Spleen (tissue), 7 donors: ENCODE measurements around the gene MMP13.
"Not testable (repeated sequence)": the region's sequence is repeated elsewhere in the genome, so short reads cannot be mapped to it uniquely, and the experiment has no call there.

Experiments used
- POLR2A ChIP-seq, 3 donors: fragments of 450-650 bp; IDR thresholded peaks; one replicate each; pipeline ENCODE4 v1.5.1; 2017; ENCODE audit warnings: antibody characterized with exemption in 3 of 3, mild to moderate bottlenecking in 1 of 3
- POLR2AphosphoS5 ChIP-seq, 3 donors: sonication (generic); formaldehyde crosslinking; IDR thresholded peaks; one replicate each; pipeline ENCODE4 v1.5.1; 2017; ENCODE audit warnings: antibody characterized with exemption in 3 of 3
- TF ChIP-seq, protein P1 (sequence below), 11 experiments: fragments of 200-600 bp in 7 of 11; fragments of 450-650 bp in 4 of 11; sonication (generic) in 4 of 11; IDR thresholded peaks in 8 of 11; conservative IDR thresholded peaks in 3 of 11; 1 replicate in 7 of 11; 2 replicates in 4 of 11; pipeline versions ENCODE4 v1.4.0 to v1.8.0; 2016 to 2021; ENCODE audit warnings: antibody characterized with exemption in 11 of 11, inconsistent platforms in 4 of 11, mild to moderate bottlenecking in 1 of 11
- donor health status: DM: no; HTN: no; CAD: no; lungs with moderate emphysema.
- donor health status: DM: no; HTN: no; CAD: no.
- donor health status: DM: no; HTN: no; CAD: no.

DNA sequence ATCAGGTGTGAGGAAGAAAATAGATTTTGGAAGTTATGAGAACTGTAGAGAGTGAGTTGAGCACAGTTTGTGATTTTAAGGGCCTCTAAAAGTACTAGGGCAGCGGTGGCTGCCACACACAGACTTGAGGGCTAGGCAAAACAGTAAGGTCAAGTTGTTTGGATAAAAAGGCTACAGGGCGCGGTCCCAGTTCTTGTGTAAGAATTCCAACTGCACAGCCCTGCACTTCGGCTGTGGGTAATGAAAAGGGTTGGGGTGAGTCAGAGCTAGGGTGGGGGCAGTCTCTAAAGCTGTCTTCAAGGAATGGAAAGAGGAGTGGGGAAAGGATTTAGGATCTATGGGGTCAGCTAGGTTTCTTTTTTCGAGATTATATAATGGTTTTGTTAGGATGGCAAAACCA, 49.7 kb downstream of the MMP13 start:
- not testable (repeated sequence) for TF ChIP-seq POLR2AphosphoS5, POLR2A (IDR thresholded peaks at IDR 0.05)
- TF ChIP-seq, protein P1, sequence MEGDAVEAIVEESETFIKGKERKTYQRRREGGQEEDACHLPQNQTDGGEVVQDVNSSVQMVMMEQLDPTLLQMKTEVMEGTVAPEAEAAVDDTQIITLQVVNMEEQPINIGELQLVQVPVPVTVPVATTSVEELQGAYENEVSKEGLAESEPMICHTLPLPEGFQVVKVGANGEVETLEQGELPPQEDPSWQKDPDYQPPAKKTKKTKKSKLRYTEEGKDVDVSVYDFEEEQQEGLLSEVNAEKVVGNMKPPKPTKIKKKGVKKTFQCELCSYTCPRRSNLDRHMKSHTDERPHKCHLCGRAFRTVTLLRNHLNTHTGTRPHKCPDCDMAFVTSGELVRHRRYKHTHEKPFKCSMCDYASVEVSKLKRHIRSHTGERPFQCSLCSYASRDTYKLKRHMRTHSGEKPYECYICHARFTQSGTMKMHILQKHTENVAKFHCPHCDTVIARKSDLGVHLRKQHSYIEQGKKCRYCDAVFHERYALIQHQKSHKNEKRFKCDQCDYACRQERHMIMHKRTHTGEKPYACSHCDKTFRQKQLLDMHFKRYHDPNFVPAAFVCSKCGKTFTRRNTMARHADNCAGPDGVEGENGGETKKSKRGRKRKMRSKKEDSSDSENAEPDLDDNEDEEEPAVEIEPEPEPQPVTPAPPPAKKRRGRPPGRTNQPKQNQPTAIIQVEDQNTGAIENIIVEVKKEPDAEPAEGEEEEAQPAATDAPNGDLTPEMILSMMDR (IDR thresholded peaks at IDR 0.05 in 8 of 11, conservative IDR thresholded peaks at IDR 0.05 in 3 of 11) = not testable (repeated sequence)
